Measurements from ENCODE around the gene ACADL. TPM values are rescaled to one million over a fixed set of nuclear protein-coding genes. Genes with fewer than 3 reads are reported as not detected.

The ACADL gene
- total and polyA plus RNA-seq, 2 of the 13 experiments (the other 11 are each of a cell fraction or from before 2014, with no cell fraction given): not detected

GRCh38 chr2:210189452-210190138, 35.7 kb downstream of the ACADL start (continued):
- TF ChIP-seq ARID5B (CRISPR knock-in tag; IDR thresholded peaks at IDR 0.05) (peak; percentile 27; the same call in 1 of the 2 replicates), BCL6 (CRISPR knock-in tag; IDR thresholded peaks at IDR 0.05) (0 out of 2 replicates have a peak, but pooled peaks have one; percentile 43), DR1 (CRISPR knock-in tag; IDR thresholded peaks at IDR 0.05) (no peak), AHDC1 (CRISPR knock-in tag; IDR thresholded peaks at IDR 0.05; ENCODE audit: borderline replicate concordance) (no peak), ZNF460 (CRISPR knock-in tag; IDR thresholded peaks at IDR 0.05; ENCODE audit: borderline replicate concordance) (no peak), FOXJ3 (CRISPR knock-in tag; IDR thresholded peaks at IDR 0.05; ENCODE audit: borderline replicate concordance) (no peak), ZNF468 (CRISPR knock-in tag; IDR thresholded peaks at IDR 0.05) (no peak), SALL2 (CRISPR knock-in tag; IDR thresholded peaks at IDR 0.05) (no peak)
- TF ChIP-seq, protein P1, sequence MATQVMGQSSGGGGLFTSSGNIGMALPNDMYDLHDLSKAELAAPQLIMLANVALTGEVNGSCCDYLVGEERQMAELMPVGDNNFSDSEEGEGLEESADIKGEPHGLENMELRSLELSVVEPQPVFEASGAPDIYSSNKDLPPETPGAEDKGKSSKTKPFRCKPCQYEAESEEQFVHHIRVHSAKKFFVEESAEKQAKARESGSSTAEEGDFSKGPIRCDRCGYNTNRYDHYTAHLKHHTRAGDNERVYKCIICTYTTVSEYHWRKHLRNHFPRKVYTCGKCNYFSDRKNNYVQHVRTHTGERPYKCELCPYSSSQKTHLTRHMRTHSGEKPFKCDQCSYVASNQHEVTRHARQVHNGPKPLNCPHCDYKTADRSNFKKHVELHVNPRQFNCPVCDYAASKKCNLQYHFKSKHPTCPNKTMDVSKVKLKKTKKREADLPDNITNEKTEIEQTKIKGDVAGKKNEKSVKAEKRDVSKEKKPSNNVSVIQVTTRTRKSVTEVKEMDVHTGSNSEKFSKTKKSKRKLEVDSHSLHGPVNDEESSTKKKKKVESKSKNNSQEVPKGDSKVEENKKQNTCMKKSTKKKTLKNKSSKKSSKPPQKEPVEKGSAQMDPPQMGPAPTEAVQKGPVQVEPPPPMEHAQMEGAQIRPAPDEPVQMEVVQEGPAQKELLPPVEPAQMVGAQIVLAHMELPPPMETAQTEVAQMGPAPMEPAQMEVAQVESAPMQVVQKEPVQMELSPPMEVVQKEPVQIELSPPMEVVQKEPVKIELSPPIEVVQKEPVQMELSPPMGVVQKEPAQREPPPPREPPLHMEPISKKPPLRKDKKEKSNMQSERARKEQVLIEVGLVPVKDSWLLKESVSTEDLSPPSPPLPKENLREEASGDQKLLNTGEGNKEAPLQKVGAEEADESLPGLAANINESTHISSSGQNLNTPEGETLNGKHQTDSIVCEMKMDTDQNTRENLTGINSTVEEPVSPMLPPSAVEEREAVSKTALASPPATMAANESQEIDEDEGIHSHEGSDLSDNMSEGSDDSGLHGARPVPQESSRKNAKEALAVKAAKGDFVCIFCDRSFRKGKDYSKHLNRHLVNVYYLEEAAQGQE (IDR thresholded peaks at IDR 0.05; ENCODE audit: borderline replicate concordance in 1 of 2, low read depth in 1 of 2, low read length in 2 of 2): no peak

All from HepG2 (cell line).